ENCODE data around the gene PNMA8C. TPM values are rescaled to one million over a fixed set of nuclear protein-coding genes. Genes with fewer than 3 reads are reported as not detected.

PNMA8C gene
- total RNA-seq, 4 donors from 2014 or later: 0.12 to 0.39 (median 0.27) TPM; not detected in 1

DNA sequence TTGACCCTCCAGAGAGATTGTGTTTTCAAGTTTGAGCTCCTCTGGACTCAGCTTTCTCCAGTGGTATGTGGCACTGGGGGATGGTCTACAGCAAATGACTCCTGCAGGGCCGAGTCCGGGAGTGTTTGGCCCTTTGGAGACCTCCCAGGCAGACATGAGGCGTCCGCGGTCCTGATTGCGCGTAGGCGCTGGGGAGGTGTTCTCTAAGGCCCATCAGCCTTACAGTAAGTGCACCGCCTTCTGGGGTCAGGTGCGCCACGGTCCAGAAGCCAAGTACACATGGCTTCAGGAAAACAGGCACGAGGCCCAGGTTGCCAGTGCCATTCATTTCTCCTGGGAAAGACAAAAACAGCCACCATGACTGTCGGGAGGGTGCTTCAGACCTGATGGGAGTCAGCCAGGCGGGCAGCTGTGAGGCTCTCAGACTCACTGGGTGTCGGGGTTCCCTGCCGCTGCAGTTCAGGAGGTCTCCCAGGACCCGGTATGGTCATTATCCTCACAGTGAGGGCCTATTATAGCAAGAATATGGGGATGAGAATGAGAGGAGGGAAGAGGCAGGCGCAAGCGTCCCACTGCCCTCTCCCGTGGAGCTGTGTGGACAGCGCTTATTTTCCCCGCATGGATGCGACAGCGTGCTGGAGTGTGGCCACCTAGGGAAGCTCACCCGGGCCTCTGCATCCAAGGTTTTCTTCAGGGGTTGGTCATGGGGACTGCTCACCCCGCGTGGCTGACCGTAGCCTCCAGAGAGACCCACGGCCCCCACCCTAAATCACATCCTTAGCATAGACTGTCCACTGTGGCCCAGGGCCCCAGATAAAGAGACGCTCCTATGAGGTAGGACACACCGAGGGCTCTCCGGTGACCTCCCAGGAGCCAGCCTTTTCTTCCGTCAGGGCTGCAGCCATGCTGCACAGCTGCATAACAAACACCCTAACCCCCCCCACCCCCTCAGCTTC, 37.2 kb downstream of the PNMA8C start:
- TF ChIP-seq, protein P1, sequence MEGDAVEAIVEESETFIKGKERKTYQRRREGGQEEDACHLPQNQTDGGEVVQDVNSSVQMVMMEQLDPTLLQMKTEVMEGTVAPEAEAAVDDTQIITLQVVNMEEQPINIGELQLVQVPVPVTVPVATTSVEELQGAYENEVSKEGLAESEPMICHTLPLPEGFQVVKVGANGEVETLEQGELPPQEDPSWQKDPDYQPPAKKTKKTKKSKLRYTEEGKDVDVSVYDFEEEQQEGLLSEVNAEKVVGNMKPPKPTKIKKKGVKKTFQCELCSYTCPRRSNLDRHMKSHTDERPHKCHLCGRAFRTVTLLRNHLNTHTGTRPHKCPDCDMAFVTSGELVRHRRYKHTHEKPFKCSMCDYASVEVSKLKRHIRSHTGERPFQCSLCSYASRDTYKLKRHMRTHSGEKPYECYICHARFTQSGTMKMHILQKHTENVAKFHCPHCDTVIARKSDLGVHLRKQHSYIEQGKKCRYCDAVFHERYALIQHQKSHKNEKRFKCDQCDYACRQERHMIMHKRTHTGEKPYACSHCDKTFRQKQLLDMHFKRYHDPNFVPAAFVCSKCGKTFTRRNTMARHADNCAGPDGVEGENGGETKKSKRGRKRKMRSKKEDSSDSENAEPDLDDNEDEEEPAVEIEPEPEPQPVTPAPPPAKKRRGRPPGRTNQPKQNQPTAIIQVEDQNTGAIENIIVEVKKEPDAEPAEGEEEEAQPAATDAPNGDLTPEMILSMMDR (IDR thresholded peaks at IDR 0.05): no peak
- TF ChIP-seq POLR2AphosphoS5 (IDR thresholded peaks at IDR 0.05) (no peak), POLR2A (IDR thresholded peaks at IDR 0.05) (no peak), EP300 (IDR thresholded peaks at IDR 0.05) (no peak)
- no peak overlapping the region for H3K4me3 ChIP-seq
- ATAC-seq: no peak
- H3K9me3 ChIP-seq: no peaks in the 10 kb centered on the region
- 81 to 84% methylated on average over 10 to 14 of the region's 33 CpGs for WGBS, 2 donors (ENCODE audit: low coverage in 1 of 2)
- peaks cover 0 to 33% (median 7%) of the 10 kb centered on the region in 3 donors for H3K4me1 ChIP-seq
- H3K27me3 ChIP-seq: no peaks in the 10 kb centered on the region
- H3K27ac ChIP-seq: peak overlapping the region in 3 of 4 donors; percentile 47 to 59 (median 51)
- peaks cover 0 to 55% of the 10 kb centered on the region in 2 donors for H3K36me3 ChIP-seq

DNA sequence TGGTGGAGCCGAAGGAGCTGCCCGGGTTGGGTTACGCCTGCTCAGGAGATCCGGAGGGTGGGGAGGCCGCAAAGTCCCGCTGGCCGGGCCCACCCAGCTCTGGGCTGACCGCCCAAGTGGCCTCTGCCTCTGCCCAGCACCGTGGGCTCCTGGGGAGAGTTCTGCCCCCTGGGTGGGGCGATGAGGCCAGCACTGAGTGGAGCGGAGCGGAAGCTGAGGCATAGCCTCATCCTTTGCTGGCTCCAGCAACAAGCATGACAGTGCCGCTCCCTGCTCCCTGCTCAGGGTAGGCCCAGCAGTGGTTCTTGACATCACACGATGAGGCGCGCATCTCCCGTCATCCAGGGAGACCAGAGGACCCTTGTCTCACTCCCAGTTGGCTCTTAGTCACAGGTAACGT, 37.9 kb downstream of the PNMA8C start:
- peak overlapping the region in 3 of 4 donors; percentile 24 to 51 (median 47) for H3K27ac ChIP-seq

DNA sequence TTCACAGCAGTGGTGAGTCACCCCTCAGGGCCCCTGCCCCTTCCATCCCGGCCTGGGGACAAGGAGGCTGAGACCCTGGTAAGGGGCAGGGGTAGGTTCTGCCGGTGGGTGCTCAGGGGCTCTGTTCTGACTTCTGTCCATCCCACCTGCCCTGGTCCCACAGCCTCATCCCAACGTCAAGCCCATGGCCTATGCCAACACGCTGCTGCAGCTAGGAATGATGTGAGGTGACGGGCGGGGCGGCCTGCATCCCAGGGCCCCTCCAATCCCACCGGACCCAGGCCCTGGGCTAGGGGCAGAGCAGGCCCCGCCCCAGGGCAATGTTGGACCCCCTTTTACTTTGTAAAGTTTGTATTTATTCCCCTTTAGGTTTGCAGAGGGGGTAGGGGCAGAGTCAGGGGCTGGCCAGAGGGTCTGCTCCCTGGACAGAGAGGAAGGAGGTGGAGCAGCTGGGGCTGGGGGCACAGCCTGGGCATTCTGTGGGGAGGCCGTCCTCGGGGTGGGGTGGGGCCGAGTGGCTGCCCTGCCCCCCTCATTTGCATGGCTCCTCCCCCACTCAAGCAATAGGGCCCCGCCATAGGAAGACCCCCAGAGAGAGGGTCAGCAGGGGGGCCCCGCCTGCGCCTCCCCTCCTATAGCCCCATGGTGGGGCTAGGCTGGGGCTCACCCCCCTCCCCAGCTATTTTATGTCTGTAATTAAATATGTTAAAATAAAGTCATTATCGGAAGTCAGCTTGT, 38.4 kb downstream of the PNMA8C start:
- H3K4me1 ChIP-seq: peaks cover 0 to 32% (median 7%) of the 10 kb centered on the region in 3 donors
- no peaks in the 10 kb centered on the region for H3K27me3 ChIP-seq
- no peak for ATAC-seq
- WGBS, 2 donors (ENCODE audit: low coverage in 1 of 2): 88% methylated on average over 1 of the region's 16 CpGs; no CpG with 5 or more reads in 1 of the 2 donors
- H3K9me3 ChIP-seq: no peaks in the 10 kb centered on the region
- H3K4me3 ChIP-seq: no peak overlapping the region
- peak overlapping the region in 2 of 4 donors; percentile 24 to 47 for H3K27ac ChIP-seq
- TF ChIP-seq, protein P1 (IDR thresholded peaks at IDR 0.05): no peak
- no peak for TF ChIP-seq POLR2A (IDR thresholded peaks at IDR 0.05)
- TF ChIP-seq EP300 (IDR thresholded peaks at IDR 0.05): no peak
- TF ChIP-seq POLR2AphosphoS5 (IDR thresholded peaks at IDR 0.05): no peak
- peaks cover 0 to 67% of the 10 kb centered on the region in 2 donors for H3K36me3 ChIP-seq

More for the DNA sequence above, 37.9 kb downstream of the PNMA8C start:
- peak; percentile 49 for ATAC-seq
- WGBS, 2 donors (ENCODE audit: low coverage in 1 of 2): 80 to 87% methylated on average over 1 to 9 of the region's 18 CpGs
- Histone ChIP-seq H3K27me3 (no peaks in the 10 kb centered on the region), H3K36me3 (peaks cover 0 to 62% of the 10 kb centered on the region in 2 donors), H3K9me3 (no peaks in the 10 kb centered on the region), H3K4me3 (no peak overlapping the region), H3K4me1 (peaks cover 0 to 33% (median 7%) of the 10 kb centered on the region in 3 donors)
- TF ChIP-seq EP300 (IDR thresholded peaks at IDR 0.05): no peak
- no peak for TF ChIP-seq POLR2A (IDR thresholded peaks at IDR 0.05)
- no peak for TF ChIP-seq POLR2AphosphoS5 (IDR thresholded peaks at IDR 0.05)
- TF ChIP-seq, protein P1 (IDR thresholded peaks at IDR 0.05): no peak

DNA sequence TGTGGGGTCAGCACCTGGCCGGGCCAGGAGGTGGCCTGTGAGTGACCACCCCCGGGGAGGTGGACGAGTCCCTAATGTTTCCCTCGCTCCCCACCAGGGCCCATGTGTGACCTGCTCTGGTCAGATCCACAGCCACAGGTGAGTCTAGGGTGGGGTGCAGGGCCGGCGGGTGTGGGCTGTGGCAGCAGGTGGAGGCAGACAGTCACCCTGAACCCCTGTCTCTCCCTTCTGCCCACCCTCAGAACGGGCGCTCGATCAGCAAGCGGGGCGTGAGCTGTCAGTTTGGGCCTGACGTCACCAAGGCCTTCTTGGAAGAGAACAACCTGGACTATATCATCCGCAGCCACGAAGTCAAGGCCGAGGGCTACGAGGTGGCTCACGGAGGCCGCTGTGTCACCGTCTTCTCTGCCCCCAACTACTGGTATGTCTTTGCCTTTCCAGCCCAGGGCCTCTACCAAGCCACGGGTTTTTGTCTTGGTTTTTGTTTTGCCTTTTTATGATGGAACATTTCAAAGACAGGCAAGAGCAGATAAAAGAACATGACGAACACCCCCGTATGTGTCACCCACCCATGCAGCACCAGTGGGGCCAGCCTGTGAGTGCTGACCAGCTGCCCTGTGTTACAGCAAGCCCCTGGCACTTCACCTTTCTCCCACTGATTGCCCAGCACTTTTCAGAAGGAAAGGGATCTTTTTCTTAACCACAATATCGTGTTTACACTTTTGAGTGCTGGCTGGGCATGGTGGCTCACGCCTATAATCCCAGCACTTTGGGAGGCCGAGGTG, 40.2 kb downstream of the PNMA8C start:
- no peak for ATAC-seq
- WGBS, 2 donors (ENCODE audit: low coverage in 1 of 2): 81 to 83% methylated on average over 6 of the region's 25 CpGs
- no peak overlapping the region for H3K4me3 ChIP-seq
- TF ChIP-seq, protein P1 (IDR thresholded peaks at IDR 0.05): no peak
- TF ChIP-seq POLR2A (IDR thresholded peaks at IDR 0.05) (no peak), POLR2AphosphoS5 (IDR thresholded peaks at IDR 0.05) (no peak), EP300 (IDR thresholded peaks at IDR 0.05) (no peak)
- no peak overlapping the region for H3K27ac ChIP-seq
- no peaks in the 10 kb centered on the region for H3K27me3 ChIP-seq
- no peaks in the 10 kb centered on the region for H3K9me3 ChIP-seq
- peaks cover 0 to 85% of the 10 kb centered on the region in 2 donors for H3K36me3 ChIP-seq
- H3K4me1 ChIP-seq: peaks cover 0 to 24% (median 7%) of the 10 kb centered on the region in 3 donors

Measured in gastroesophageal sphincter (tissue), 4 donors.